WTC11 (cell line): ENCODE results near the gene NEK6.

Experiments
- AFF4 ChIP-seq: sonication (generic); formaldehyde crosslinking; IDR thresholded peaks from 2 replicates; pipeline ENCODE4 v1.8.1; 2023; ENCODE audit warnings: mild to moderate bottlenecking, missing genetic modification reagents, borderline replicate concordance
- ESRRA ChIP-seq: sonication (generic); formaldehyde crosslinking; IDR thresholded peaks from 2 replicates; pipeline ENCODE4 v1.8.1; 2022; ENCODE audit warnings: mild to moderate bottlenecking, missing genetic modification reagents, borderline replicate concordance
- ZNF232 ChIP-seq: sonication (generic); formaldehyde crosslinking; IDR thresholded peaks from 2 replicates; pipeline ENCODE4 v1.8.0; 2022; ENCODE audit warnings: mild to moderate bottlenecking, missing genetic modification reagents
- TF ChIP-seq, protein P1 (sequence below): fragments of 200-600 bp; IDR thresholded peaks from 2 replicates; pipeline ENCODE4 v1.8.0; 2022; ENCODE audit warnings: antibody characterized with exemption
- TF ChIP-seq, protein P2 (sequence below): fragments of 250-450 bp; sonication (Bioruptor Pico); IDR thresholded peaks from 2 replicates; pipeline ENCODE4 v1.9.0; 2021; ENCODE audit warnings: moderate library complexity, mild to moderate bottlenecking, inconsistent platforms, borderline replicate concordance
- TF ChIP-seq, protein P3 (sequence below): sonication (generic); formaldehyde crosslinking; IDR thresholded peaks from 2 replicates; pipeline ENCODE4 v1.8.1; 2022; ENCODE audit warnings: low read depth, mild to moderate bottlenecking, moderate library complexity, missing genetic modification reagents, borderline replicate concordance
- TF ChIP-seq, protein P4 (sequence below): fragments of 250-450 bp; sonication (Bioruptor Pico); IDR thresholded peaks from 2 replicates; pipeline ENCODE4 v1.9.0; 2021; ENCODE audit warnings: mild to moderate bottlenecking

- TF ChIP-seq, protein P1, sequence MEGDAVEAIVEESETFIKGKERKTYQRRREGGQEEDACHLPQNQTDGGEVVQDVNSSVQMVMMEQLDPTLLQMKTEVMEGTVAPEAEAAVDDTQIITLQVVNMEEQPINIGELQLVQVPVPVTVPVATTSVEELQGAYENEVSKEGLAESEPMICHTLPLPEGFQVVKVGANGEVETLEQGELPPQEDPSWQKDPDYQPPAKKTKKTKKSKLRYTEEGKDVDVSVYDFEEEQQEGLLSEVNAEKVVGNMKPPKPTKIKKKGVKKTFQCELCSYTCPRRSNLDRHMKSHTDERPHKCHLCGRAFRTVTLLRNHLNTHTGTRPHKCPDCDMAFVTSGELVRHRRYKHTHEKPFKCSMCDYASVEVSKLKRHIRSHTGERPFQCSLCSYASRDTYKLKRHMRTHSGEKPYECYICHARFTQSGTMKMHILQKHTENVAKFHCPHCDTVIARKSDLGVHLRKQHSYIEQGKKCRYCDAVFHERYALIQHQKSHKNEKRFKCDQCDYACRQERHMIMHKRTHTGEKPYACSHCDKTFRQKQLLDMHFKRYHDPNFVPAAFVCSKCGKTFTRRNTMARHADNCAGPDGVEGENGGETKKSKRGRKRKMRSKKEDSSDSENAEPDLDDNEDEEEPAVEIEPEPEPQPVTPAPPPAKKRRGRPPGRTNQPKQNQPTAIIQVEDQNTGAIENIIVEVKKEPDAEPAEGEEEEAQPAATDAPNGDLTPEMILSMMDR, result no peak
- no peak for TF ChIP-seq ZNF232 (CRISPR knock-in tag)
- TF ChIP-seq, protein P2, sequence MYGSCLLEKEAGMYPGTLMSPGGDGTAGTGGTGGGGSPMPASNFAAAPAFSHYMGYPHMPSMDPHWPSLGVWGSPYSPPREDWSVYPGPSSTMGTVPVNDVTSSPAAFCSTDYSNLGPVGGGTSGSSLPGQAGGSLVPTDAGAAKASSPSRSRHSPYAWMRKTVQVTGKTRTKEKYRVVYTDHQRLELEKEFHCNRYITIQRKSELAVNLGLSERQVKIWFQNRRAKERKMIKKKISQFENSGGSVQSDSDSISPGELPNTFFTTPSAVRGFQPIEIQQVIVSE (CRISPR knock-in tag), result no peak
- TF ChIP-seq, protein P3, sequence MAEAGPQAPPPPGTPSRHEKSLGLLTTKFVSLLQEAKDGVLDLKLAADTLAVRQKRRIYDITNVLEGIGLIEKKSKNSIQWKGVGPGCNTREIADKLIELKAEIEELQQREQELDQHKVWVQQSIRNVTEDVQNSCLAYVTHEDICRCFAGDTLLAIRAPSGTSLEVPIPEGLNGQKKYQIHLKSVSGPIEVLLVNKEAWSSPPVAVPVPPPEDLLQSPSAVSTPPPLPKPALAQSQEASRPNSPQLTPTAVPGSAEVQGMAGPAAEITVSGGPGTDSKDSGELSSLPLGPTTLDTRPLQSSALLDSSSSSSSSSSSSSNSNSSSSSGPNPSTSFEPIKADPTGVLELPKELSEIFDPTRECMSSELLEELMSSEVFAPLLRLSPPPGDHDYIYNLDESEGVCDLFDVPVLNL (CRISPR knock-in tag), result no peak
- no peak for TF ChIP-seq AFF4
- no peak for TF ChIP-seq ESRRA
- TF ChIP-seq, protein P4, sequence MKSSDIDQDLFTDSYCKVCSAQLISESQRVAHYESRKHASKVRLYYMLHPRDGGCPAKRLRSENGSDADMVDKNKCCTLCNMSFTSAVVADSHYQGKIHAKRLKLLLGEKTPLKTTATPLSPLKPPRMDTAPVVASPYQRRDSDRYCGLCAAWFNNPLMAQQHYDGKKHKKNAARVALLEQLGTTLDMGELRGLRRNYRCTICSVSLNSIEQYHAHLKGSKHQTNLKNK, result no peak
Measured at GRCh38 chr9:124228516-124228915, 29.2 kb upstream of the NEK6 start.
